ENCODE results near the gene PTPRCAP. TPM values are rescaled to one million over a fixed set of nuclear protein-coding genes. Genes with fewer than 3 reads are reported as not detected.

Gene PTPRCAP
- total RNA-seq, 6 donors from 2014 or later: 12.8 to 34.0 (median 18.0) TPM

- no peaks in the 10 kb centered on the region for H3K27me3 ChIP-seq
- peak within 1 kb of the TSS in 3 of 4 donors; percentile 64 to 79 (median 74) for H3K27ac ChIP-seq
- peaks cover 0 to 7% (median 5%) of the 10 kb centered on the region in 4 donors for H3K4me1 ChIP-seq
- no peaks in the 10 kb centered on the region for H3K36me3 ChIP-seq
- no peak for TF ChIP-seq EP300 (IDR thresholded peaks at IDR 0.05)
- peak in 3 of 6 experiments; percentile 36 to 54 (median 37) for TF ChIP-seq CTCF (IDR thresholded peaks at IDR 0.05)
- peak in 1 of 2 donors; percentile 12 for TF ChIP-seq POLR2AphosphoS5 (IDR thresholded peaks at IDR 0.05)
- H3K4me3 ChIP-seq: peak within 1 kb of the TSS in 3 of 4 donors; percentile 18 to 42 (median 25)
- DNase-seq: peak in 1 of 2 donors; percentile 88
- ATAC-seq (ENCODE audit: low FRiP score in 2 of 2): peak; percentile 42 to 56
- no peaks in the 10 kb centered on the region for H3K9me3 ChIP-seq
- 78% methylated on average over 23 to 32 of the region's 33 CpGs for WGBS, 2 donors
These were observed 14.9 kb upstream of the PTPRCAP start, which contains the start of gene GPR152 for GRCh38 chr11:67452141-67452952. Gene GPR152 (minus strand): TSS chr11:67452729. CDS start chr11:67452724, 5 bp downstream.

GRCh38 chr11:67451658-67451976 is 14.1 kb upstream of the PTPRCAP start:
- H3K4me1 ChIP-seq: peaks cover 0 to 7% (median 5%) of the 10 kb centered on the region in 4 donors
- H3K27ac ChIP-seq: peak overlapping the region in 3 of 4 donors; percentile 64 to 79 (median 74)
- H3K4me3 ChIP-seq: no peak overlapping the region
- WGBS, 2 donors: 88 to 94% methylated on average over 13 to 14 of the region's 14 CpGs
- no peaks in the 10 kb centered on the region for H3K9me3 ChIP-seq
- no peaks in the 10 kb centered on the region for H3K36me3 ChIP-seq
- H3K27me3 ChIP-seq: no peaks in the 10 kb centered on the region
- ATAC-seq (ENCODE audit: low FRiP score in 2 of 2): no peak
- DNase-seq: peak in 1 of 2 donors; percentile 67
- TF ChIP-seq POLR2AphosphoS5 (IDR thresholded peaks at IDR 0.05) (no peak), CTCF (IDR thresholded peaks at IDR 0.05) (no peak), POLR2A (IDR thresholded peaks at IDR 0.05) (no peak), EP300 (IDR thresholded peaks at IDR 0.05) (no peak)

- TF ChIP-seq EP300 (IDR thresholded peaks at IDR 0.05) (no peak), POLR2A (IDR thresholded peaks at IDR 0.05) (no peak), POLR2AphosphoS5 (IDR thresholded peaks at IDR 0.05) (no peak), CTCF (IDR thresholded peaks at IDR 0.05) (no peak)
- peaks cover 0 to 7% (median 5%) of the 10 kb centered on the region in 4 donors for H3K4me1 ChIP-seq
- no peaks in the 10 kb centered on the region for H3K9me3 ChIP-seq
- no peak for ATAC-seq (ENCODE audit: low FRiP score in 2 of 2)
- no peaks in the 10 kb centered on the region for H3K36me3 ChIP-seq
- no peak overlapping the region for H3K4me3 ChIP-seq
- H3K27ac ChIP-seq: peak overlapping the region in 3 of 4 donors; percentile 64 to 79 (median 74)
- 90 to 94% methylated on average over 15 to 19 of the region's 25 CpGs for WGBS, 2 donors
- no peaks in the 10 kb centered on the region for H3K27me3 ChIP-seq
- DNase-seq: peak in 1 of 2 donors; percentile 76
These were observed 13.5 kb upstream of the PTPRCAP start for GRCh38 chr11:67450796-67451657.

- ATAC-seq (ENCODE audit: low FRiP score in 2 of 2) (peak in 1 of 2 donors; percentile 39), DNase-seq (no peak)
- H3K27me3 ChIP-seq: no peaks in the 10 kb centered on the region
- H3K27ac ChIP-seq: no peak overlapping the region
- H3K9me3 ChIP-seq: no peaks in the 10 kb centered on the region
- no peak overlapping the region for H3K4me3 ChIP-seq
- TF ChIP-seq EP300 (IDR thresholded peaks at IDR 0.05) (no peak), POLR2AphosphoS5 (IDR thresholded peaks at IDR 0.05) (no peak), CTCF (IDR thresholded peaks at IDR 0.05) (no peak), POLR2A (IDR thresholded peaks at IDR 0.05) (no peak)
- peaks cover 4 to 13% (median 8%) of the 10 kb centered on the region in 4 donors for H3K4me1 ChIP-seq
- no peaks in the 10 kb centered on the region for H3K36me3 ChIP-seq
- 66 to 76% methylated on average over 9 of the region's 9 CpGs for WGBS, 2 donors
These were observed 11.8 kb upstream of the PTPRCAP start for GRCh38 chr11:67449116-67449844.
